HG02759 (cell line): ENCODE results near the gene SRGAP2.
A peak's percentile ranks its signal among the peaks of the same experiment; 100 is the strongest.
"Not testable (repeated sequence)": the region's sequence is repeated elsewhere in the genome, so short reads cannot be mapped to it uniquely, and the experiment has no call there.

Experiments
- ATAC-seq: cut with Tn5 transposase; IDR thresholded peaks from one replicate; pipeline ENCODE4 v1.9.1; 2021; ENCODE audit warnings: mild to moderate bottlenecking, moderate library complexity; ENCODE audit not compliant: unreplicated experiment

The SRGAP2 gene

DNA sequence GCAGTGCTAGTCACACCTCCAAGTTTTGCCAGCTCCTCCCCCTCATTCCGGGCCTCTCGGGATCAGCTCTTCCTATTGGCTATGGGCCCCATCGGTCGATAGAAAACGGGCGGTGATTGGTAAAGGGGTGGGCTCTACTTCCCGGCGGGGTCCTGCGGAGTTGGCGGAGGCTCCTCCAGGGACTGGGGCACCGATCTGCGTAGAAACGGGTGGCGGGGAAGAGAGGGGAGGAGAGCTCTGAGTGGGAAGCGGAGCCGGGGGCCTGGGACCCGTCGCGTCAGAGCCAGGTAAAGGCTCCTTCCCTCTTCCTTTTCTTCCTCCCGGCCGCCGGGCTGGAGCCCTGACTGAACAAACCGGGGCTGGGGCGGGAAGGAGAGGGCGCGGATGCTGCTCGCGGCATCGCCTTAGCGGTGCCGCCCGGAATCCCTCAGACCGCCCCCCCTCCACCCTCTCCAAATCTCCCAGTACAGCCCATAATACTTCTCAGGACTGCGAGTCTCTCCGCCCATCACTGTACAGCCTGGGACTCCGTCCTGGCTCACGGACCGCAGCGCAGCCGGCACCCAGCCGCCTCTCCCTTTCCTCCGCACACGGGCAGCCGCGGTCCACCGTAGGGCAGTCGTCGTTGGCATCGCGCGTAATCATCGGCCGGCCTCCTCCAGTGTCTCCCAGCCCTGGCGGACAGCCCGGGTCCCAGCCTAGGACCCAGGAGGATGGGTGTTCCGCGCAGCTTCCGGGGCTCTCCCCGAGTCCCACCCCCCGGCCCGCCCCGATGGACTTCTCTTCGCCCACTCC is at the start of gene SRGAP2:
TSS of gene SRGAP2 (plus strand) at position 178 of the 795 bp plus-strand sequence. CDS start 2,430 bp downstream, outside the sequence.
- ATAC-seq, result peak; percentile 7

GRCh38 chr1:206167350-206168029 is 35.9 kb upstream of the SRGAP2 start:
- ATAC-seq, result peak; percentile 71

- not testable (repeated sequence) for ATAC-seq
Measured at GRCh38 chr1:206169794-206170193, 33.5 kb upstream of the SRGAP2 start.

- not testable (repeated sequence) for ATAC-seq
Measured at GRCh38 chr1:206173110-206173719, 30.1 kb upstream of the SRGAP2 start.

DNA sequence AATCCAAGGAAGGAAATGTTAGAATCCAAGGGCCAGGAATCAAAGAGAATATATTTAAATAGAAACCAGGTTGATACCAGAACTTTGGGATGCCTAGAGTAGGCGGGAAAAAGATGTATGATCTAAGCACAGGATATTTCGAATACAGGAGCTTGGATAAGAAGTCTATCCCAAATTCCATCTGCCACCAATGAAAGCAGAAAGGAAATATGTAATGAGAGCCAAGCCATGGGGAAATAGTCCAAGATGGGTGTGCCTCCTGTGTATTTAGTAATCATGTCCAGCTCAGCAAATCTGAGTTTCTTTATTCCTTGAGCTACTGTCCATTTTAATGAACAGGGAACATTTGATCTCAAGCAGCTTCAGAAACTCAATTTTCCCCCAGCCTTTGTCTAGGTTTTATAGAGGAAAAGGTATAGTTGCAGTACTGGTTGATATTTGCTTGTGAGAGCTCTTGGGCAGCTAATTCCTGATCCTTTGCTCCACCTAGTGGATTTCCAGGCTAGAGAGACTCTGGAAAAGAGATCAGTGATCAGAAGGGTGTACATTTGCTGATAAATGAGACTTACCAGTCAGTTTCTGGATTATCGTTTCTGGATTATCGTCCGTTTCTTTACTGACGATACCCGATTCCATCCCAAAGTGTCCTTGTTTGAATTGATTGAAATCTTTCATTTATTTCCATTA is 29.0 kb upstream of the SRGAP2 start:
- not testable (repeated sequence) for ATAC-seq

GRCh38 chr1:206175459-206176113 is 27.8 kb upstream of the SRGAP2 start:
- not testable (repeated sequence) for ATAC-seq

DNA sequence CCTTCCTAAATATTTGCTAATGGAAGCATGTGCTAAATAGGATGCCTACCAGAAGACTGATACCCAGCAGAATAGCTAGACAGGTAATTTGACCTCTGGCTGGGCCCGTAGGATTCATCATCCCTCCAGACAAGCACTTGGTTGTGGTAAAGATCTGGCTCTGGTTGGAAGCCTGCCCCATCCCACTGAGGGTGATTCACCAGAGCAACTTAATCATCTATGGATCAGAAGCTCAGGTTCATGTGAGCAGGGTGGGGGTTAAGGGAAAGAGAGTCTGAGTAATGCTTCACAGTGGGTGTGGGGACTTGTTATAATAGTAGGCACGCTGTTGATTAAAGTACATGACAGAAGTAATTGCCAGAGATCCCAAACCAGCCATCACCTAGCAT is 27.2 kb upstream of the SRGAP2 start:
- not testable (repeated sequence) for ATAC-seq

- ATAC-seq, result not testable (repeated sequence)
Measured at GRCh38 chr1:206178061-206178989, 25.0 kb upstream of the SRGAP2 start.

DNA sequence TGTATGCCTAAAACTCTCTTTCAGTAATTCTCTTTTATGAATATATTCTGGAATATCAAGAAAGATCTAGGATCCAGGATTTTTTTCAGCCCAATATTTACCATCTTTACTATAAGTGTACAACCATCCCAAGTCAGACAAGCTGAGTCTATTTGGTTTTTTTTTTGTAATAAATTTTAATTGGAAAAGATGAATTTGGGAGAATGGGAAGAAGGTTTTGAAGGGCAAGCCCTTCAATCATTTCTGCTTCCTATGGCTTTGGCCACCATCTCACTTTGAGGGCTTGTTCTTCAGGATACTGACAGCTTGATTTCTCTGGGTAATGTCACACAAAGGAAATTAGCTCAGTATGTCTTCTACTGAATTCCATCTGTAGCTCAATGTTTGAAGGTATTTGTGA is 23.7 kb upstream of the SRGAP2 start:
- not testable (repeated sequence) for ATAC-seq

DNA sequence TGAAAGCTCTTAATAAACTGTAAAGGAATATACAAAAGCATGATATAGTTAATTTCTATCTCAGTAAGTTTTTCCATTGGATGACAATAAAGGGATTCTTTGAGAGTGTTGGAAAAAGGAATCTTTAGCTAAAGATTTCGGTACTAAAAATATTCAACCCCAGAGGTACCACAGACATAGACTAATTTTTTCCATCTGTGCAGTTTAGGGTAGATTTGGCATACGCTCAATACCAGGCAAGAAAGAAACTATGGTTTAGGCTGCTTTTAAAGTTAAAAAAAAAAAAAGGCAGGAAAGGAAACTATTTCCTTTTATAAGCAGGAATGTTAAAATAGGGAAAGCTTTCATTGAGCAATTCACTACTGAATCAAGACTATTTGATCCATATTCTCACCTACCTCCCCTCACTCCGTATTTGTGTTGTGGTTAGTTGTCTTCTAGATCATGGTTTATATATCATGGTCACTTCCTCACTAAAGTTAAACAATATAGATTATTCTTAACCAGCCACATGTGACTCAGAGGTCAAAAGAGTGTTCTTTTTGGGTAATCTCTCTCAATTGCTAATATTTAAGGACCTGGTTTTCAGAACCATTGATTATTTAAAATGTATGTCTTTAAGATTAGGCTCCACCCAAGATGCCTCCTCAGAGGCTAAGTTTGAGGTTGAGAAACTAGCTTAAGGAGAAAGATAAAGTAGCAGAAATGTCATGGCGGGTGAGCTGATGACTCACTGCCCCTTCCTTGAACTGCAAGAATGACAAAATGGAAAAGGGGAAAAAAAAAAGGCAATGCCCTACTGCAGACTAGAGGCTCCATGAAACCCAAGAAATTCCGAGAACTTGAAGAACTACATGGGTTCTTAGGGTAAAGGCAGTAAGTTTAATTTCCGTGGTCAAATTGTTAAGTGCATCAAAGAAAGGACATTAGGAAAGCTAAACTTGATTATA is 20.7 kb upstream of the SRGAP2 start:
- not testable (repeated sequence) for ATAC-seq

DNA sequence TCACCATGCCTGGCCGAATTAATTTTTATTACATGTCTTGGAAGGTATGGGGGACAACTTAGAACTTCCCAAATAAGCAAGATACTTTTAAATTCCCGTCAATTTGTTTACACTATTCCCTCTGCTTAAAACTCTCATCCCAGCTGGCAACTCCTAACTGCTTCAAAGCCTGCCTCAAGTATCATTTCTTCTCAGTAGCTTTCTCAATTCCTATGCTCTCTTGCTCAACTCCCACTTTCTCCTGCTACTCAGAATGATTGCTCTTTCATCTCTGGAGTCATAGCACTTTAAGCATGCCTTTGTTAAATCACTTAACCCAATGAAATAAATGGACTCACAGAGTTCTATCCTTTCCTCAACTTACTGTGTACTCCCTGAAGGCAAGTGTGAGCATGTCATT is 19.6 kb upstream of the SRGAP2 start:
- not testable (repeated sequence) for ATAC-seq

DNA sequence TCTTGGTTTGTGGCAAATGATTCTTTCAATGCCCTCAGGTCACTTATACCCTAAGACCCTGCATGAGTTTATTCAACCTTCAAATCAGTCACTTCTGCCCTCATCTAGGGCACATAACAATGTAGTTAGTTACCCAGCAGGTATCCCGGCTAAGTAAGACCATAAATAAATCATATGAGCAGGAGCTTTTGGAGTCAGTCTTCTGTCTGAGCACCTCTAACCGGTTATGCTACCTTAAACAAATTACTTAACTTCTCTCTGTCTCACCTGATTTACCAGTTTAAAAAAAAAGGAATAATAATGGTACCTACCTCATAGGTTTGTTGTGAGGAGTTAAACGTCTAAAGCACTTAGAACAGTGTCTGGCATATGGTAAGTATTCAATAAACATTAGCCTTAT is 17.6 kb upstream of the SRGAP2 start:
- not testable (repeated sequence) for ATAC-seq

DNA sequence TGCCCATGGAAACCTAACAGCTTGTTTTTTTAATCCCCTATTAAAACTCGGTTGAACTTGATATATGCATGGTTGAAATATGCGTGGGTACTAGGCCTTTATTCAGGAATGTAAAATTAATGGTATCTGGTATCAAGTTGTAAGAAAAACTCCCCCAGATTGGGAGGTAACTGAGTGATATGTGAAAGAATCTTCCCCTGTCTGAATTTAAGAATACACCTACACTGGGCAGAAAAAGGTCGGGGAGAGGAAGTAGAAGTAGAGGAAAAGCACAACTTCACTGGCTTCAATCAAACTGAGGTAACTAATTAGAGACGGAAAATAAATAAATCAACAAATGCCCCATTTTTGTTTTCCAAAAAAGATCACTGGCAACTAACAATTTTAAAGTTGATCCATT is 16.5 kb upstream of the SRGAP2 start:
- ATAC-seq, result not testable (repeated sequence)

- ATAC-seq, result not testable (repeated sequence)
Measured at GRCh38 chr1:206195182-206195581, 8.2 kb upstream of the SRGAP2 start.

DNA sequence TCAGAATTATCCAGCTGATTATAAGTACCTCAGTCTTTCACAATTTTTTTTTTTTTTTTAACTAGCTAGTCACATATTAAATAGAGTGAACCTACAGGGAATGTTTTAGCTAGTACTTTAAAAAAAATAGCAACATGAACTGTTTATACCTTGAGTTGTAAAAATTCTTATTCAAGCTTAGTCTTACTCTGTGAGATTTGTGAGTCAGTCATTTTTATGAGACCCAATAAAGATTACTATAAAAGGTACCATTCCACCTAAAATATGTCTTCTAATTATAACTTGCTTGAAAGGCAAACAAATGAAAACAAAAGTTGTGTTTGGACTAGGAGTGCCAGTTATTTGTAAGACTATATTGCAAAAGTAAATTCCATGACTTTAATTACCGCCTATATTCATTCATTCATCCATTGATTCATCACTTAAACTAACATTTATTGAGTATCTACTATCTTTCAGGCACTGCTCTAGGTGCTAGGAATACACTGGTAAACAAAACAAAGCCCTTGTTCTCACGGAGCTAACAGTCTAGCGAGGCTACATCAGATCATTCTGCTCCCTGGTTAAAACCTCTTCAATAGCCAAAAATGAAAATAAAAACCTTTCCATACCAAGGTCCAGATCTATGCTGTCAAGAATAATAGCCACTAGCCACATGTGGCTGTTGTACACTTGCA is 6.5 kb upstream of the SRGAP2 start:
- not testable (repeated sequence) for ATAC-seq

DNA sequence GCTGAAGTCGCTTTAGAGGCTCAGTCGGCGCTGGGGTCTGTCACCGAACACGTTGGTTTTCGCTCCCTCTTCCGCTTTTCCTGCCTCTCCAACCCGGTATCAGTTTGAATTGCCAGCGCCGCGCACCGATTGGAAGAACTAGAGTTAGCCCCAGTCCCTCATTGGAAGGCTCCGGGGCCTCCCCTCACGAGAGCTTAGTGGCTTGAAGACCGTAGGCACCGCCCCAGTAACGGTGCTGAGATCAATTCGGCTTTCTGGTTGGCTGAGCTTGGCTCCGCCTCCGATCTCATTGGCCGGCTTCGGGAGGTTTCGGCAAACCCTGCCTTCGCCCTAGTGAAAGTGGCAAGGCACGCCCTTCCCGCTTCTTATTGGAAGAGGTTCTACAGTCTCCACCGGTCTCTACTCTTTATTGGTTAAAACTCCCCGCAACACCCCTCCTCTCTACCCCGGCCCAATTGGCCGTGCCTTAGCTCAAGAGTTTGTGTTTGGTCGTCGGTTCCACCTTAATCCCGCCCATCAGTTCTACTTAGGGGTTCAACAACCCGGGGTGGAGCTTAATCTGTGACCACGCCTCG is 465 bp upstream of the SRGAP2 start, which contains the start of gene FAM72A:
TSS of gene FAM72A (minus strand) at position 51 of the 575 bp plus-strand sequence. CDS start 814 bp downstream, outside the sequence.
- ATAC-seq, result peak; percentile 88

- not testable (repeated sequence) for ATAC-seq
Measured at GRCh38 chr1:206204159-206204511, 794 bp downstream of the SRGAP2 start.
